Osteocyte (in vitro differentiated cells): ENCODE results near the gene FAM171A2. TPM values are rescaled to one million over a fixed set of nuclear protein-coding genes. Genes with fewer than 3 reads are reported as not detected.

ENCODE experiments used
- DNase-seq: peaks from one replicate; pipeline ENCODE4 v3.0.0; 2021; ENCODE audit warnings: mixed read lengths; ENCODE audit not compliant: unreplicated experiment; ENCODE audit errors: extremely low spot score
- H3K27ac Mint-ChIP-seq: one replicate; pipeline ENCODE4 v1.8.0; 2021; ENCODE audit warnings: mild to moderate bottlenecking, mixed read lengths; ENCODE audit not compliant: unreplicated experiment
- H3K27me3 Mint-ChIP-seq: one replicate; pipeline ENCODE4 v1.8.0; 2021; ENCODE audit warnings: mixed read lengths; ENCODE audit not compliant: unreplicated experiment
- H3K36me3 Mint-ChIP-seq: one replicate; pipeline ENCODE4 v1.8.0; 2021; ENCODE audit warnings: mixed read lengths; ENCODE audit not compliant: unreplicated experiment
- H3K4me1 Mint-ChIP-seq: one replicate; pipeline ENCODE4 v1.8.0; 2021; ENCODE audit warnings: mixed read lengths; ENCODE audit not compliant: unreplicated experiment
- H3K4me3 Mint-ChIP-seq: one replicate; pipeline ENCODE4 v1.8.0; 2021; ENCODE audit warnings: mild to moderate bottlenecking, moderate library complexity, mixed read lengths; ENCODE audit not compliant: unreplicated experiment
- H3K9me3 Mint-ChIP-seq: one replicate; pipeline ENCODE4 v1.8.0; 2021; ENCODE audit warnings: mixed read lengths; ENCODE audit not compliant: unreplicated experiment
- CTCF ChIP-seq: fragments of 200-600 bp; sonication (generic); IDR thresholded peaks from 2 replicates; pipeline ENCODE4 v1.5.0; 2021; ENCODE audit warnings: antibody characterized with exemption, mild to moderate bottlenecking, moderate library complexity
- total RNA-seq: library from RNA; stranded (reverse); gene quantifications from 2 replicates; pipeline ENCODE4 v1.2.1, GENCODE V29; 2021

Gene FAM171A2
- total RNA-seq, 1 donor from 2014 or later: 26.9 TPM

- TF ChIP-seq CTCF: no peak
- DNase-seq: no peak
- peaks cover 21% of the 10 kb centered on the region for H3K27me3 Mint-ChIP-seq
Measured at GRCh38 chr17:44338702-44339101, 25.0 kb downstream of the FAM171A2 start.

GRCh38 chr17:44335968-44336367 lies 27.7 kb downstream of the FAM171A2 start:
- no peak for TF ChIP-seq CTCF
- H3K27me3 Mint-ChIP-seq: peaks cover 16% of the 10 kb centered on the region
- DNase-seq: no peak
- no peaks in the 10 kb centered on the region for H3K36me3 Mint-ChIP-seq
- peaks cover 3% of the 10 kb centered on the region for H3K4me1 Mint-ChIP-seq
- H3K27ac Mint-ChIP-seq: no peak overlapping the region
- H3K9me3 Mint-ChIP-seq: no peaks in the 10 kb centered on the region
- H3K4me3 Mint-ChIP-seq: no peak overlapping the region

More at GRCh38 chr17:44338702-44339101, 25.0 kb downstream of the FAM171A2 start:
- no peaks in the 10 kb centered on the region for H3K36me3 Mint-ChIP-seq
- no peak overlapping the region for H3K4me3 Mint-ChIP-seq
- H3K4me1 Mint-ChIP-seq: no peaks in the 10 kb centered on the region
- no peak overlapping the region for H3K27ac Mint-ChIP-seq
- no peaks in the 10 kb centered on the region for H3K9me3 Mint-ChIP-seq

GRCh38 chr17:44335564-44335963 lies 28.1 kb downstream of the FAM171A2 start:
- Mint-ChIP-seq H3K27ac (no peak overlapping the region), H3K4me1 (peaks cover 3% of the 10 kb centered on the region), H3K4me3 (no peak overlapping the region), H3K36me3 (no peaks in the 10 kb centered on the region), H3K27me3 (peaks cover 15% of the 10 kb centered on the region), H3K9me3 (no peaks in the 10 kb centered on the region)
- no peak for TF ChIP-seq CTCF
- DNase-seq: no peak

GRCh38 chr17:44334727-44335126 lies 28.9 kb downstream of the FAM171A2 start:
- Mint-ChIP-seq H3K4me3 (no peak overlapping the region), H3K4me1 (peaks cover 3% of the 10 kb centered on the region), H3K36me3 (no peaks in the 10 kb centered on the region), H3K27me3 (peaks cover 15% of the 10 kb centered on the region), H3K9me3 (no peaks in the 10 kb centered on the region), H3K27ac (no peak overlapping the region)
- no peak for DNase-seq
- no peak for TF ChIP-seq CTCF

GRCh38 chr17:44334315-44334714 lies 29.3 kb downstream of the FAM171A2 start:
- Mint-ChIP-seq H3K27ac (no peak overlapping the region), H3K9me3 (no peaks in the 10 kb centered on the region), H3K4me1 (peaks cover 3% of the 10 kb centered on the region), H3K36me3 (no peaks in the 10 kb centered on the region), H3K4me3 (no peak overlapping the region), H3K27me3 (peaks cover 15% of the 10 kb centered on the region)
- no peak for TF ChIP-seq CTCF
- DNase-seq: no peak
